HCT116 (cell line): Measurements from ENCODE around the gene WNT1. TPM values are rescaled to one million over a fixed set of nuclear protein-coding genes. Genes with fewer than 3 reads are reported as not detected.

Experiments
- ATAC-seq: fragments of 200-7000 bp; cut with Tn5 transposase; 2 replicates; pipeline ENCODE4 v1.9.1; 2020; ENCODE audit warnings: mild to moderate bottlenecking, moderate library complexity
- BruUV-seq: library from RNA; stranded (reverse); fragments of 400-500 nt; replicated peaks from 2 replicates; lab custom pipeline; 2021; lab: Mats Ljungman, UMichigan
- CTCF ChIA-PET: fragments of 300-600 bp; sonication (Branson Sonifier 250); formaldehyde crosslinking; loops from one replicate; lab custom pipeline; 2021; ENCODE audit warnings: antibody characterized with exemption; lab: Charles Lee
- POLR2A ChIA-PET: fragments of 300-600, 350-600 bp; sonication (Branson Sonifier 250); formaldehyde crosslinking; loops from one replicate; lab custom pipeline; 2021; ENCODE audit warnings: antibody characterized with exemption; lab: Charles Lee
- RAD21 ChIA-PET, 2 experiments: fragments of 300-600 bp; sonication (Branson Sonifier 250); formaldehyde crosslinking; loops; one replicate each; lab custom pipeline; 2023; ENCODE audit warnings: low total read pairs in 2 of 2; ENCODE audit not compliant: uncharacterized antibody in 2 of 2, unreplicated experiment in 2 of 2, low non-redundant PET in 1 of 2; lab: Charles Lee
- DNase-seq: peaks from one replicate; pipeline ENCODE4 v3.0.0-alpha.2; 2010; ENCODE audit warnings: low read depth, low spot score
- H2AFZ ChIP-seq: fragments of 200-600 bp; shearing (Covaris generic), sonication (generic); 2 replicates; pipeline ENCODE4 v1.6.1; 2017; ENCODE audit warnings: low read depth, mixed run types, mixed read lengths, antibody characterized with exemption, low read length; ENCODE audit not compliant: poor library complexity, severe bottlenecking
- H3K27ac ChIP-seq: 2 replicates; pipeline ENCODE4 v1.5.1; 2012; ENCODE audit warnings: low read depth, low read length
- H3K27me3 ChIP-seq: fragments of 200-600 bp; sonication (generic); 2 replicates; pipeline ENCODE4 v1.6.1; 2016; ENCODE audit warnings: mixed run types, low read length, mixed read lengths; ENCODE audit not compliant: insufficient read depth
- H3K36me3 ChIP-seq, 2 experiments: fragments of 200-500 bp in 1 of 2; fragments of 200-600 bp in 1 of 2; sonication (Bioruptor generic) in 1 of 2; sonication (generic) in 1 of 2; 2 replicates each; pipeline versions ENCODE4 v1.5.1 to v1.6.1; 2014 to 2016; ENCODE audit warnings: low read length in 2 of 2, inconsistent platforms in 1 of 2, mixed read lengths in 1 of 2, mixed run types in 1 of 2; ENCODE audit not compliant: insufficient read depth in 2 of 2, control insufficient read depth in 1 of 2
- H3K4me1 ChIP-seq, 2 experiments: fragments of 200-600 bp in 1 of 2; sonication (generic) in 1 of 2; 2 replicates each; pipeline versions ENCODE4 v1.5.1 to v1.6.1; 2012 to 2017; ENCODE audit warnings: low read length in 2 of 2, inconsistent platforms in 1 of 2, mild to moderate bottlenecking in 1 of 2, mixed read lengths in 1 of 2, mixed run types in 1 of 2, moderate library complexity in 1 of 2; ENCODE audit not compliant: insufficient read depth in 2 of 2, control insufficient read depth in 1 of 2
- H3K4me2 ChIP-seq: fragments of 200-600 bp; sonication (generic); 2 replicates; pipeline ENCODE4 v1.6.1; 2017; ENCODE audit warnings: mixed run types, low read length, mixed read lengths
- H3K4me3 ChIP-seq, 2 experiments: fragments of 200-600 bp in 1 of 2; sonication (generic) in 1 of 2; replicated peaks in 1 of 2; 2 replicates each; pipeline ENCODE4 v1.5.1; 2011 to 2016; ENCODE audit warnings: low read length in 2 of 2, control low read depth in 1 of 2, low read depth in 1 of 2, mild to moderate bottlenecking in 1 of 2, mixed read lengths in 1 of 2, mixed run types in 1 of 2
- H3K79me2 ChIP-seq: fragments of 200-600 bp; sonication (generic); 2 replicates; pipeline ENCODE4 v1.6.1; 2017; ENCODE audit warnings: mild to moderate bottlenecking, mixed run types, low read length, moderate library complexity, mixed read lengths; ENCODE audit not compliant: insufficient read depth
- H3K9ac ChIP-seq: fragments of 200-600 bp; sonication (generic); 2 replicates; pipeline ENCODE4 v1.6.1; 2016; ENCODE audit warnings: low read length, mixed read lengths
- H3K9me2 ChIP-seq: fragments of 200-600 bp; sonication (generic), shearing (Covaris generic); 2 replicates; pipeline ENCODE4 v1.6.1; 2017; ENCODE audit warnings: mixed run types, mild to moderate bottlenecking, moderate library complexity; ENCODE audit not compliant: insufficient read depth
- H3K9me3 ChIP-seq, 2 experiments: fragments of 200-500 bp in 1 of 2; fragments of 200-600 bp in 1 of 2; sonication (Bioruptor generic) in 1 of 2; sonication (generic) in 1 of 2; 2 replicates each; pipeline ENCODE4 v1.6.1; 2014 to 2017; ENCODE audit warnings: low read length in 2 of 2, mixed read lengths in 2 of 2, inconsistent platforms in 1 of 2, low read depth in 1 of 2, mild to moderate bottlenecking in 1 of 2, mixed run types in 1 of 2, moderate library complexity in 1 of 2; ENCODE audit not compliant: control insufficient read depth in 1 of 2, insufficient read depth in 1 of 2
- H4K20me1 ChIP-seq: fragments of 200-600 bp; sonication (generic), shearing (Covaris generic); 2 replicates; pipeline ENCODE4 v1.6.1; 2017; ENCODE audit warnings: mixed run types, mild to moderate bottlenecking, moderate library complexity; ENCODE audit not compliant: insufficient read depth
- CBX3 ChIP-seq: IDR thresholded peaks from 2 replicates; pipeline ENCODE4 v1.6.1; 2012; ENCODE audit warnings: low read depth
- CEBPB ChIP-seq: IDR thresholded peaks from 2 replicates; pipeline ENCODE4 v1.6.1; 2012; ENCODE audit warnings: low read depth
- ELF1 ChIP-seq: IDR thresholded peaks from 2 replicates; pipeline ENCODE4 v1.6.1; 2012; ENCODE audit warnings: low read depth, borderline replicate concordance
- EZH2 ChIP-seq: fragments of 200-600 bp; sonication (generic); IDR thresholded peaks from 2 replicates; pipeline ENCODE4 v1.6.1; 2017; ENCODE audit warnings: antibody characterized with exemption, mixed run types
- EZH2phosphoT487 ChIP-seq: fragments of 200-600 bp; IDR thresholded peaks from 2 replicates; pipeline ENCODE4 v1.6.1; 2018; ENCODE audit warnings: antibody characterized with exemption, borderline replicate concordance
- FOSL1 ChIP-seq: IDR thresholded peaks from 2 replicates; pipeline ENCODE4 v1.6.1; 2012; ENCODE audit warnings: low read depth
- JUND ChIP-seq: IDR thresholded peaks from 2 replicates; pipeline ENCODE4 v1.6.1; 2012
- POLR2A ChIP-seq: IDR thresholded peaks from 2 replicates; pipeline ENCODE4 v1.7.0; 2011; ENCODE audit warnings: borderline replicate concordance; ENCODE audit not compliant: insufficient read depth, insufficient read length; ENCODE audit errors: extremely low read depth
- POLR2AphosphoS5 ChIP-seq: IDR thresholded peaks from 2 replicates; pipeline ENCODE4 v1.6.1; 2011; ENCODE audit warnings: mild to moderate bottlenecking, low read depth, low read length, moderate library complexity
- SP1 ChIP-seq: IDR thresholded peaks from 2 replicates; pipeline ENCODE4 v1.6.1; 2012; ENCODE audit warnings: low read depth
- SRF ChIP-seq: IDR thresholded peaks from 2 replicates; pipeline ENCODE4 v1.6.1; 2012; ENCODE audit warnings: low read depth
- TCF7L2 ChIP-seq: IDR thresholded peaks from 2 replicates; pipeline ENCODE4 v1.7.0; 2011; ENCODE audit warnings: borderline replicate concordance, inconsistent platforms; ENCODE audit not compliant: insufficient read depth, insufficient read length; ENCODE audit errors: extremely low read depth
- YY1 ChIP-seq: IDR thresholded peaks from 2 replicates; pipeline ENCODE4 v1.6.1; 2011; ENCODE audit warnings: low read length, low read depth, moderate library complexity, mild to moderate bottlenecking; ENCODE audit not compliant: insufficient replicate concordance; ENCODE audit errors: extremely low read depth
- ZFX ChIP-seq: fragments of 450-650 bp; IDR thresholded peaks from 2 replicates; pipeline ENCODE4 v1.6.1; 2017
- intact Hi-C: fragments of 100-400 bp; cut with micrococcal nuclease; formaldehyde crosslinking; loops from 2 replicates; pipeline ENCODE4 v1.10.0; 2022
- total RNA-seq: library from RNA; stranded (reverse); gene quantifications from one replicate; pipeline ENCODE4 v1.2.1, GENCODE V29; 2021; ENCODE audit not compliant: unreplicated experiment

Gene WNT1
- total RNA-seq, 1 experiment from 2014 or later: not detected

DNA sequence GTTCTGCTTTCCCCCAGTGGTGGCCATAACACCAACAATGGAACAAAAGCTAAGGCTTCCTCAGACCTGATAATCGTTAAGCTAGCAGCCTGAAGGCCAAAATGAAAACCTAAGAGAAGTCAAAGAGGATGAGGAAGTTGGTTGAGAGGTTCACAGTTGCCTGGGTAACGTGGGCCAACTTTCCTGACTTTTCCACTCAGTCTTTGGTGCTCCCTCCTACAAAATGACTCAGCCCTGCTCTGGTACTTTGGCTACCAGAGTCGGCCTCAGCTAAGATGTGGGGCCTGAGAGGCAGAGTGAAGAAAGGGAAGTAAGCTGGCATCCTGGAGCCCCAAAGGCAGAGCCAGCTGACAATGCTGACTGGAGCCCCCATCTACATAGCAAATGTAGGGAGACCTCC lies 37.9 kb upstream of the WNT1 start:
- BruUV-seq: no TSS peak
- no peaks in the 10 kb centered on the region for H3K4me1 ChIP-seq
- no peaks in the 10 kb centered on the region for H3K9me2 ChIP-seq
- H3K79me2 ChIP-seq: peaks cover 36% of the 10 kb centered on the region
- no peak overlapping the region for H3K4me2 ChIP-seq
- TF ChIP-seq SRF (no peak), POLR2AphosphoS5 (no peak), YY1 (no peak), EZH2 (no peak), EZH2phosphoT487 (no peak), CBX3 (no peak), ZFX (no peak), TCF7L2 (no peak), SP1 (no peak), JUND (no peak), FOSL1 (no peak), POLR2A (no peak)
- no peak overlapping the region for H3K9ac ChIP-seq
- H4K20me1 ChIP-seq: peaks cover 8% of the 10 kb centered on the region; the same call in 1 of the 2 replicates
- RAD21 ChIA-PET: no interaction called here
- H3K36me3 ChIP-seq: peaks cover 35 to 40% of the 10 kb centered on the region in 2 experiments
- H3K4me3 ChIP-seq: no peak overlapping the region
- POLR2A ChIA-PET: no interaction called here
- no peaks in the 10 kb centered on the region for H3K9me3 ChIP-seq
- CTCF ChIA-PET: interaction anchor here (2.0 kb wide), 1 partner anchor 87 kb away, joined by 5 read pairs; no protein-coding TSS in a partner anchor
- intact Hi-C loops: no loop called here
- H3K27me3 ChIP-seq: no peaks in the 10 kb centered on the region
- no peak overlapping the region for H2AFZ ChIP-seq
- ATAC-seq: no peak
- no peak overlapping the region for H3K27ac ChIP-seq
- DNase-seq: no peak

DNA sequence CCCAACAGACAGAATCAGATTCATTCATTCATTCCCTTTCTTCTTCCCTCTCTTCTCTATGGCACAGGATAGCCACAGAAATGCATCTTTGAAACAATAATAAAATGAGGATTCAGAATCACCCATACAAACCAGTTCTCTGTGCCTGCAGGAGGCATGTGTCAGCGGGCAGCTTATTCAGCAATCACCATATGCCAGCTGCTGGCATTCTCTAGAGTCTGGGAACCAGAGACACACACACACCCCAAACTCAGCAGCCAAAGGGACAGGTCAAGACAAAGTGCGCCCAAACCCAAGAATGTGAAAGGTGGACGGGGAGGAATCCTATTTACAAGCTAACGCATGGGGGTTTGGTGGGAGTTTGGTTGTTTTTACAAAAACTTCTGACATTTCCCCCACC lies 34.9 kb upstream of the WNT1 start:
- H3K9me2 ChIP-seq: no peaks in the 10 kb centered on the region
- ChIA-PET POLR2A (no interaction called here), CTCF (no interaction called here)
- H3K27me3 ChIP-seq: no peaks in the 10 kb centered on the region
- H3K27ac ChIP-seq: no peak overlapping the region
- no peak for DNase-seq
- H2AFZ ChIP-seq: no peak overlapping the region
- no TSS peak for BruUV-seq
- no peak overlapping the region for H3K9ac ChIP-seq
- TF ChIP-seq TCF7L2 (no peak), EZH2phosphoT487 (no peak), CEBPB (no peak), EZH2 (no peak), ELF1 (no peak), CBX3 (no peak)
- TF ChIP-seq, all 23 proteins: peak for 0
- Histone ChIP-seq H3K4me1 (no peaks in the 10 kb centered on the region), H3K4me2 (no peak overlapping the region), H3K9me3 (no peaks in the 10 kb centered on the region), H3K4me3 (no peak overlapping the region), H4K20me1 (no peaks in the 10 kb centered on the region), H3K36me3 (peaks cover 24% of the 10 kb centered on the region in 2 experiments; a peak in 3 of 4 replicates), H3K79me2 (peaks cover 62% of the 10 kb centered on the region)
- no peak for ATAC-seq
- RAD21 ChIA-PET: no interaction called here
- intact Hi-C loops: no loop called here
